ENCODE results near the gene AMOT. TPM values are rescaled to one million over a fixed set of nuclear protein-coding genes. Genes with fewer than 3 reads are reported as not detected.

The AMOT gene
- total and polyA plus RNA-seq, 2 experiments from 2014 or later = 2.1 to 5.4 TPM

- H4K20me1 ChIP-seq (replicated peaks; ENCODE audit: insufficient read depth) = no peaks in the 10 kb centered on the region
- Mint-ChIP-seq H3K27ac (no peak overlapping the region), H3K9me3 (peaks cover 4% of the 10 kb centered on the region), H3K4me1 (peaks cover 15% of the 10 kb centered on the region), H3K27me3 (ENCODE audit: insufficient read depth, low read depth, poor library complexity) (peaks cover 15% of the 10 kb centered on the region), H3K4me3 (peak overlapping the region; percentile 94), H3K36me3 (ENCODE audit: low read depth) (no peaks in the 10 kb centered on the region)
- peak; percentile 6 for DNase-seq (ENCODE audit: low spot score)
- peaks cover 28% of the 10 kb centered on the region for H3K27me3 ChIP-seq (ENCODE audit: insufficient read depth)
- no peaks in the 10 kb centered on the region for H3K36me3 ChIP-seq (ENCODE audit: insufficient read depth)
- no peaks in the 10 kb centered on the region for H3F3A ChIP-seq (replicated peaks; ENCODE audit: low read depth)
- no peak overlapping the region for H3K27ac ChIP-seq (ENCODE audit: low read depth)
- no peak for ATAC-seq
- peak overlapping the region; percentile 76 for H3K4me3 ChIP-seq
- TF ChIP-seq EZH2 (IDR thresholded peaks at IDR 0.05; ENCODE audit: low read depth, unreplicated experiment) (no peak), JUNB (IDR thresholded peaks at IDR 0.05; ENCODE audit: unreplicated experiment) (no peak), POLR2AphosphoS5 (IDR thresholded peaks at IDR 0.05; ENCODE audit: low read depth) (no peak), EZH2phosphoT487 (IDR thresholded peaks at IDR 0.05; ENCODE audit: unreplicated experiment) (no peak), ZNF114 (CRISPR knock-in tag; IDR thresholded peaks at IDR 0.05) (no peak), ZNF462 (CRISPR knock-in tag; IDR thresholded peaks at IDR 0.05) (no peak), ETS1 (IDR thresholded peaks at IDR 0.05) (no peak), ZNF331 (CRISPR knock-in tag; IDR thresholded peaks at IDR 0.05; ENCODE audit: low read depth) (no peak), STAT1 (IDR thresholded peaks at IDR 0.05; ENCODE audit: unreplicated experiment) (no peak), REST (IDR thresholded peaks at IDR 0.05; ENCODE audit: unreplicated experiment) (no peak), CTCF (conservative IDR thresholded peaks at IDR 0.05; ENCODE audit: low read depth in 2 of 2) (no peak), CREB1 (CRISPR knock-in tag; IDR thresholded peaks at IDR 0.05; ENCODE audit: low read depth) (no peak), NANOG (IDR thresholded peaks at IDR 0.05; ENCODE audit: borderline replicate concordance) (no peak)
- peaks cover 4% of the 10 kb centered on the region; the same call in 1 of the 2 replicates for H3K4me1 ChIP-seq (ENCODE audit: insufficient read depth)
- H3K79me2 ChIP-seq (replicated peaks; ENCODE audit: insufficient read depth) = no peaks in the 10 kb centered on the region
- H3K9me2 ChIP-seq (ENCODE audit: insufficient read depth) = no peaks in the 10 kb centered on the region
- H2AFZ ChIP-seq = no peak overlapping the region
- H3K4me2 ChIP-seq = peak overlapping the region; percentile 80
These were observed 775 bp downstream of the AMOT start for GRCh38 chrX:112839856-112840255.

Data from GM23338 (cell line).